Measurements from ENCODE around the gene HERC3.

Gene HERC3

DNA sequence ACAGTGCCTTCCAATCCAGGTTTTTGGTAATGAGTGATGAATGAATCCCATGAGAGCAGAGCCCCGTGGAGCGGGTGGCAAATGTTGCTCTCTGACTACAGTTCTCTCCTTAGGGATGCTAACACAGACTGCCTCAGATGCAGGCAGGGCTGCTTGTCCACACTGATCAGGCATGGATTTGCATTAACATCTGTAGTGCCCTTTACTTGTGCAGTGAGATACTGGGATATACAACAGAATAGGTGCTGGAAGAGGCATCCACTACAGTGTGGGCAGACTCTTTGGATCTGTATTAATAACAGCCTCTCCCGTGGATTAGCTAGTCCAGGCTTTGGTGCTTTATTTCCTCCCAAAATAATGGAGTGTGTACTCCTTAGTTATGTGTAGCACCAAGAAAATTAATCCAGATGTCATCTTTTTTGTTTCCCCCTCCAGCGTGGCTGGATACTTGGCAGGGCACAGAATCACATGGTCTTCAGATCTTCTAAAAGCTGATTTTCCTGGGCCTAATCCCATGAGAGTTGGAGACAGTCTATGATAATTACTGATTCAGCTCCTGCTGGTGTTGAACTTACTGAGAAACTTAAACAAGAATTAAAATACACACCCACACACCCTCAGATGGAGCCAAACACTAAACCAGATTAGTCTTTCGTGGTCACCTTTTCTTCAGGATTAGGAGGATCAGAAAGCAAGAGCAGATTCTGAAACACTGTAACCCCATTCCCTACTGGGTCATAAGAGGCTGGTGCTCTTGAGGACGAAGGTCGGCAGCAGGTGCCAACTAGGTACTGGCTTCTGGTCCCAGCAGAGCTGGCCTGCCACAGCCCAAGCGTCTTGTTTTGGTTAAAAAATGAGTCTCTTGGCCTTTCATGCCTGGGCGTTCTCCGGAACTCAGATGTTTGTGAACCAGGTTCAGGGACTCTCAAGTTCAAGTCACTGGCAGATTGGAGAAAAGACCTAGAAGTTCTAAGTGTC lies 128.5 kb downstream of the HERC3 start:
- DNase-seq (ENCODE audit: low read depth) = no peak

- no peak for DNase-seq (ENCODE audit: low read depth)
Measured at GRCh38 chr4:88722276-88722780, 130.0 kb downstream of the HERC3 start.

DNA sequence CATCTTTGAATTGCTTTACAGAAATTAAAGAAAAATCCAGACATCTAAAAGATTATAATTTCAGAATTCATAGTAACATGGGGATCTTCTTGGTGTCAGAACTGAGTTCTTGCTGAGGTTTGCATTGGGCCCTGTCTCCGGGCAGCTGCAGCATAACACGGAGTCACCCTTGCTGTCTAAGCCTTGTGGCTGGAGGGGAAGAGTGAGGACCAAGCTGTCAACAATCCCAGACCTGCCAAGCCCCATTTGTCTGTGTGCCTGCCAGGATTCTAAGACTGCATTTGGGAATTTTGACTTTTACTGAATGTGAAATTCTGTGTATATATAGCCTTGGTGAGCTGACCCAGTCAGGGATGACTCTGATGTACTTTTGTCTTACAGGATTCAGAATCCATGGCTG lies 130.5 kb downstream of the HERC3 start:
- no peak for DNase-seq (ENCODE audit: low read depth)

DNA sequence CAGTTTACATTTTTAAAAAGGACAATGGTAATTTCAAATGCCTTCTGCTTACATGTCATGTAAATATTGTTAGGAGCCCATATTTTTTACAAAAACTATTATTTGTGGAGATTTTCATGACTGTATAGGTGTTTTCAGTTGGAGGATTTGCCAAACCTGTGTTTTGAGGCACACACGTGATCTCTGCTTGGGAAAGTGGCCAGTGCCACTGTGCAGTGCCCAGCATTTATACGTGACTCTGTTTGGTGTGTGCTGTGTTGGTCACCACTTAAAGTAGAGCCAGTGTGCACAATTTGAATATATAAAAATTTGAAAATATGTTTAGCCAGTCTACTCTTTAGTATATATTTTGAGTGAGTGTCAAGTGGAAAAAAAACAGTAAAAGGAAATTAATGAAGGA lies 132.1 kb downstream of the HERC3 start:
- no peak for DNase-seq (ENCODE audit: low read depth)

GRCh38 chr4:88725143-88725542 lies 132.9 kb downstream of the HERC3 start:
- DNase-seq (ENCODE audit: low read depth) = no peak

- no peak for DNase-seq (ENCODE audit: low read depth)
Measured at GRCh38 chr4:88725986-88726385, 133.7 kb downstream of the HERC3 start.

DNA sequence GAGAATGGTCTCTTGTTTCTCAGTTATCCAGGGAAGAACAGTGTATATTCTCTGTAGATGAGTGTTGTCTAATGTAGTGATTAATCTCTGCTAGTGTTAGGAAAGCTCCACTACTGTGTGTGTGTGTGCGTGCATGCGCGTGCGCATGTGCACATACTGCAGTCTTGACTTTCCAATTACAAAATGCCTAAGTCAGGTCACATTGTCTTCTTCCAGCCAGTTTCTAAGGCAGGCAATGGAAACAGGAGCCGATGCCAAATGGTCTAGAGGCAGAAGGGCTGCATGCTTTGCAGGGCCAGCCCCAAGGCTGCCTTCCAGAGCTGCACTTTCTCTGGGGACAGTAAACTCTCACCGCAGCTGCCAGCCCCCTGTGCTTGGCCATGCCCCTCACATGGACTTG lies 135.9 kb downstream of the HERC3 start:
- no peak for DNase-seq (ENCODE audit: low read depth)

GRCh38 chr4:88729146-88729760 lies 137.0 kb downstream of the HERC3 start:
- no peak for DNase-seq (ENCODE audit: low read depth)

GRCh38 chr4:88730811-88731210 lies 138.5 kb downstream of the HERC3 start:
- DNase-seq (ENCODE audit: low read depth) = no peak

DNA sequence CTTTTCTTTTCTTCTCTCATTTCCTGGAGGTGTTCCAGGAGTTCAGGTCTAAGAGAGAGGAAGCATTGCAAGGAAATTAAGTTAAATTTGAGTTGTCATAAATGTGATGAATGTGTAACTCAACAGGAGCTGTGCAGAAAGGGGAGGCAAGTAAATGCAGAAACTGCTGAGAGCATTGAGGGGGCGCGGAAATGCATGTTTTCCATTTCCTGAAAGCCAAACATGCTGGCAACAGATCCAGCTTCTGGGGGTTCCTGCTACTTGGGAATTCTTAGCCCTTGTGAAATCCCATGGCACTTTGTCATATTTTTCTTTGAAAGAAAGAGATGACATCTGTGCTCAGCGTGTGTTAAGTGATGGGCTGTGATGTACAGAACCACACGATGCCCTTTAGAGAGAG lies 139.1 kb downstream of the HERC3 start:
- no peak for DNase-seq (ENCODE audit: low read depth)

DNA sequence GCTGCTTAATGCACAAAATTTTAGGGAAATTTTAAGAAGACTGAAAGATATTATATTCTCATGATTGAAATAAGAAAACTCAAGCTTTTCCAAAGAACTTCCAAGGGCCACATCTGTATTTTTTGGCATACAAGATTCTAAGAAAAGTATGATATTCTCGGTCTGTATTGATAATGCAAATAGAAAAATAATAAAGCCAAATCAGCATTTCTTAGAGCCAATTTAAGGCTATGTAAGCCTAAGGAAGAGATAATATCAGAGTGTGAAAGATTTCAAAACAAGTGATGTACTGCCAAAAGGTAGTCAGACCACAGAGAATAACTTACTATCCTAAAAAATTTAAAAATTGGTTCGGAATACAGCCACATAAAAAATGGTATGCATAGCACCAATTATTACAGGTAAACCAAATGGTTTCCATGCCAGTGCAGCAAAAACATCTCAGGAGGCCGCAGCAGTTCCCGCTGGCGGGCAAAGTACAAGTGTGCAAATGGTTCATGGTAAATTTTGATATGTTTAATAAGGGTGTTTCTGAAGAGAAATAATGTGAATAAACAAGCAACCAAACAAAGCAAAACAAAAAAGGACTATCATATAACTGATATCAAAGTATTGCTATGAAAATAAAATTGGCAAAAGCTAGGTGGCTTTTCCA lies 140.6 kb downstream of the HERC3 start:
- no peak for DNase-seq (ENCODE audit: low read depth)

DNA sequence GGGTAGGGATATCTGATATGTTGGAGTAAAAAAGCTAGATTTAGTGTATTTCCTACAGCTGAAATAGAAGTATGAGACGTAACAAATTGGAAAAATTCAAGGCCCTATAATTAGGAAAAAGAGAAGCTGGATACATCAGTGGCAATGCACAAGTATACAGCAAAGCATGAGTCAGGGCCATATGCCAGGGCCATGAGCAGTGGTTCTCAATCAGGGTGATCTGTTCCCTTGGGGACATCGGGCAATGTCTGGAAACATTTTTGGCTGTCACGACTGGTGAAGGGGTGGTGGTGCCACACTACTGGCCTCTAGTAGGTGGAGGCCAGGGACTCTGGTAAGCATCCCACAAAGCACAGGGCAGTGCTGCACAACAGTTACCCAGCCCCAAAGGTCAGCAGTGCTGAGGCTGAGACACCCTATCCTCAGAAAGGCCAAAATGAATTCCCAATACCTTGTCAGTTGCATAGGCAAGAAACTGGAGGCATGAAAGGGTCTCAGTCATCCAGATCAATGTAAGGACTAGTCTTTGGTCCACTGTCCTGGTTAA lies 142.2 kb downstream of the HERC3 start:
- no peak for DNase-seq (ENCODE audit: low read depth)

- no peak for DNase-seq (ENCODE audit: low read depth)
Measured at GRCh38 chr4:88735564-88735963, 143.3 kb downstream of the HERC3 start.

DNA sequence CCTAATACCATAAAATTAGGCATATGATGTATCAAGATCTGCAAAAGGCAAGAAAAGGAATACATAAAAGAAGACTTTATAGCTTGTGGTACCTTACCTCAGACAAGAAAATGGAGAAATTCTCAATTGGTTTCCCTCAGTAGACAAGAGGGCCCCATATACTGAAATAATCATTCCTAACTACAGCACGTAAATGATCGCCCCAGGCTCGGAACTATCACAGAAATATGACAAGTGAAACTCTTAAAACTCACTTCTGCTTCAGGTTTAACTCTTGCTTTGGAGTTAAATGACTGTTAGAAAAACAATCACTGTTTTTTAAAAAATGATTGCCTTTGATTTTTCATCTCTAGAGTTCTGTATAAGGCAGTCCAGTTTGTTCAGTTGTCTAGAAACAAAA lies 144.0 kb downstream of the HERC3 start:
- DNase-seq (ENCODE audit: low read depth) = no peak

GRCh38 chr4:88737307-88737941 lies 145.1 kb downstream of the HERC3 start:
- no peak for DNase-seq (ENCODE audit: low read depth)

GRCh38 chr4:88738180-88738579 lies 145.9 kb downstream of the HERC3 start:
- no peak for DNase-seq (ENCODE audit: low read depth)

GRCh38 chr4:88742561-88742960 lies 150.3 kb downstream of the HERC3 start:
- DNase-seq (ENCODE audit: low read depth) = no peak

- no peak for DNase-seq (ENCODE audit: low read depth)
Measured at GRCh38 chr4:88743696-88744095, 151.4 kb downstream of the HERC3 start.

DNA sequence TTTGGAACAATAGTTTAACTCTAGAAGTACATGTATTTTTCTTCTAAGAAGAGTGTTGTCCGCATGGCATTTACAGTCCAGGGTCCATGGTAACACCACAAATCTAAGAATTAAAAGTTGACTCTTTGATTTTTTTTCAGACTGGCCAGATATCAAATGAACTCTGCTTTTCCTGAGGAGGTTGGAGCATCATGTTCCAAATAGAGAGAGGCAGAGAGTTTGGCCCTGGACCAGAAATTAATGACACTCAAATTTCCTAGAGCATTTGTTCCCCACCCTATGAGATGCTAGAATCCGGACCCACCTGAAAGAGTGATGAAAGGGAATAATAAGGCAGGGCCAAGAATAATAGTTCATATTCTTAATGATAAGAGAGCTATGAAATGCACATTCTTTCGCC lies 152.3 kb downstream of the HERC3 start:
- DNase-seq (ENCODE audit: low read depth) = no peak

DNA sequence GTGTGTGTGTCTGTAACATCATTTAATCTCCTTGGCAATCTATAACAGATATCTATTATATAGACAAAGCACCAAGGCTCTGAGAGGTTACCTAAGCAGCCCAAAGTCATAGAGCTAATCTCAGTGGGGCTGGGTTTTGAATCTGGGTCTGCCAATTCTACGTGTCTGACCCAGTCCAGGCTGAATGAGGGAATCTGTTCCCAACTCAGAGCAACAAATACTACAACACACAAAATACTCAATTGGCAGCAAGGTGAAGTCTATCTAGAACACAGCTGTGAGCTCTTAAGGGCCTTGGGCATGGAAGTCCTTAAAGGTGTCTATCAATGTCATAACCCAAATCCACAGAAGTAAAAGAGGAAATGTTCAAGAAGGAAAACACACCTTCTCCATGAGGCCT lies 152.9 kb downstream of the HERC3 start:
- DNase-seq (ENCODE audit: low read depth) = no peak

GRCh38 chr4:88745581-88746163 lies 153.4 kb downstream of the HERC3 start:
- DNase-seq (ENCODE audit: low read depth) = no peak

GRCh38 chr4:88746206-88746605 lies 153.9 kb downstream of the HERC3 start:
- no peak for DNase-seq (ENCODE audit: low read depth)

Measured in activated T-cell treated with anti-CD3 and anti-CD28 coated beads for 48 hours (primary cell).